Stimulated activated CD4-positive, alpha-beta T cell treated with anti-CD3 and anti-CD28 coated beads, Interleukin-1b, Interleukin-23, amount 100 ng/mL, for 4 hours (primary cell): ENCODE measurements around the gene ID3.
"Not testable (repeated sequence)": the region's sequence is repeated elsewhere in the genome, so short reads cannot be mapped to it uniquely, and the experiment has no call there.

ENCODE experiments used
- DNase-seq, 2 donors: peaks; one replicate each; pipeline ENCODE4 v3.0.0-alpha.2; 2020; ENCODE audit warnings: low read depth in 2 of 2

Gene ID3

DNA sequence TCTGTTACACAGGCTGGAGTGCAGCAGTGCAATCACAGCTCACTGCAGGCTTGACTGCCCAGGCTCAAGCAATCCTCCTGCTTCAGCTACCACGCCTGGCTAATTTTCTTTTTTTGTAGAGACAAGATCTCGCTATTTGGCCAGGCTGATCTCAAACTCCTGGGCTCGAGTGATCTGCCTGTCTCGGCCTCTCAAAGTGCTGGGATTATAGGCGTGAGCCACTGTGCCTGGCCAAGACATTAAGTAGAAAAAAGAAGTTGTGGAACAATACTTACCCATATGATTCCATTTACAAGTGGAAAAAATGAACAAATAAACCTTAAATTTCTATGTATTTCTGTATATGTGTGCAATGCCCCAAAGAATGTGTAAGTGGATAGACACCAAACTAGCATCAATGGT, 30.3 kb upstream of the ID3 start:
- no peak for DNase-seq

DNA sequence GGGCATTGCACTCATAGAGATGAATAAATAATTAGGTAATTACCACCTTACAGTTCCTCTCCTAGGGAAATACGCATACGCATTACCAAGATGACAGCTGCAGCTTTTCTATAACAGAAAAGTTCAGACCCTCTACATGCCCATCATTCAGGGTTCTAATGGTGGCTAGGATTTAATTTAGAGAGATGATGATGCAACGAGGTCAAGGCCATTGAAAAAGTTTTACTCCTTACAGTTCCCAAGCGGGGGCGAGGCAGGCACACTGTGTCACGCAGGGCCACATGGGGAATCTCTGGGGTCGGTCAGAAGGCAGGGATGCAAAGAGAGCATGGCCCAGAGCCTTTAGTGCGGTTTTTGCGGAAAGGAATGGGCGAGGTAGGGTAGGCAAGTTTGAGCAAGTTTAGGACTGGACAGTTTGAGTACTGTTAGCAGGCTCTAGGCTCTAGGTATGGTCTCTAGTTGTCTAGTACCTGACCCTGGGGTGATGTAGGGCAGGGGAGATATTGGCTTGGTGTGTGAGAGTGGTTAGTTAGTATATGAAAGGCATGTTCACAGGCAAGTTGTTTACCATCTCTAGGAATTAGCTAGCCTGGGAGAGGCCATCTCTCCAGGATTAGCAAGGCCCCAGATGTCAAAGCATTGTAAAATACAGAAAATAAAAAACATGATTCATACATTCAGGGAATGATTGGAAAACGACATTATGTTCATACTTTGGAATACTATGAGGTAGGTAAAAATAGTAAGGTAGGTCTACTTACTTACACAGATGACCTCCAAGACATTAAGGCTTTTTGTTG, 29.6 kb upstream of the ID3 start:
- no peak for DNase-seq

DNA sequence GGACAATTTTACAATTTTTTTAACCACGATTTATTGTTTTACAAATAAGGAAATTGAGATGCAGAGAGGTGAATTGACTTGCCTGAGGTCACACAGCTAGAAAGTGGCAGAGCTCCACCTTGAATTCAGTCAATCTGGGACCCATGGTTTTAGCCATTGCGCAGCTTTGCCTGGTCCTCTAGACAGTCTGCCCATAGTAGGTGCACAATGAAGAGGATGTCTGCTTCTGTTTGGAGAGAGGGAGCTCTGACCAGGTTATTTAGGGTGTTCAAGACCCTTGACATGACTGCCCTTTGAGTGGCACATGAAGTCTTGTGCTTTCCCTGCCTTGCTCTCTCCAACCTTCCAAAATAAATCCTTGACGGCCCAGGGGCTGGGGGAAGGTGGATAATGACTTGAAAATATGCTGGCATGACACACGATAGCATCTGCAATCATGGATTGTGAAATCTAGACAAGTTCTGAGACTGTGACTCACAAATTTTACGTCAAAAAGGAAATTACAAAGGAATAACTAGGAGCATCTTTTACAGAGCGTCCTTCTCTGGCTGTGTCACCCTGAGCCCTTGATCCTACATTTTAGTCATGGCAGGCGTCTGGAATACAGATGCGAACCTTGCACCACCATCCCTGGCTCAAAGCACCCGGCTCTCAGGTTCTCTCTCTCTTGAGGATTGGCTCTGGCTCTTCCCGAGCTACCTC, 26.2 kb upstream of the ID3 start:
- DNase-seq = no peak

DNA sequence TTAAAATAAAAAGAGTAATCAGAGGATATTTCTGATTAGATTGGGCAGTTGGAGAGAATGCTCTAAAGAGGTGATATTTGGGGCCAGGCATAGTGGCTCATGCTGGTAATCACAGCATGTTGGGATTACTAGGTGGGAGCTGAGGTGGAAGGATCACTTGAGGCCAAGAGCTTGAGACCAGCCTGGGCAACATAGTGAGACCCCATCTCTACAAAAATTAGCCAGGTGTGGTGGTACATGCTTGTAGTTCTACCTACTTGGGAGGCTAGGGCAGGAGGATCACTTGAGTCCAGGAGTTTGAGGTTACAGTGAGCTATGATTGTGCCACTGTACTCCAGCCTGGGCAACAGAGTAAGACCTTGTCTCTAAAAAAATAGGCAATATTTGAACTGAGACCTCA, 24.4 kb upstream of the ID3 start:
- DNase-seq = not testable (repeated sequence)

DNA sequence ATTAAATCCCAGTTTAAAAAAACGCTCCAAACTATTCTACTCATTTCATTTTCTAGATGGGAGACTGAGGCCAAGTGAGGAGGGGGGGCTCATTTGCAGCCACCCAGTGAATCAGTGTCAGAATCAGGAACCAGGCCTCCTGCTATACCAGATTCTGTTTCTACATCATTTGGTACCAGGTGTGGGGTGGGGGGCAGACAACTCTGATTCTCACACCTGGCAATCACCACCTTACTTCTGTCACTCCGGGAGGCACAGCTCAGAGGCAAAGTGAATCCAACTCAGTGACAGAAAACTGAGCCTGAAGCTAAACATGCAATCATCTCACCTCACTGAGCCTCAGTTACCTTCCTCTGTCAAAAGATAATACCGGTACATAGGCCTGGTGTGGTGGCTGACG, 23.5 kb upstream of the ID3 start:
- no peak for DNase-seq

DNA sequence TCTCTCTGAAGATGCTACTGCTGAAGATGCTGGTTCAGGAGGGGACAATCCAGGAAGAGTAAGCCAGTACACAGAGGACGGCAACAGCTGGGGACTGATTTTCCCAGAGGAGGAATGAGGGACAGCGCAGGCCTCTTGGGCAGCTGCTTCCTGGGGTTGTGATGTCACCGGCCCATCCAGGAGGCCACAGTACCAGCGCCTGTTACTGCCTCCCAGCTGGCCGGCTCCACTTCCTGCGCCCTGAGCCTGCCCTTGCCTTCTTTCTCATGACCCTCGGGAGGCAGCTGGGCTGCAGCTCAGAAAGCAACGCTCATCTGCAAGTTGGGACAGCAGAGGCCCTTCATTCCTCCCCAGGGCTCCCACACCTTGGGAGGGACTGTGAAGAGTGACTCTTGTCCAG, 21.9 kb upstream of the ID3 start:
- DNase-seq = no peak

DNA sequence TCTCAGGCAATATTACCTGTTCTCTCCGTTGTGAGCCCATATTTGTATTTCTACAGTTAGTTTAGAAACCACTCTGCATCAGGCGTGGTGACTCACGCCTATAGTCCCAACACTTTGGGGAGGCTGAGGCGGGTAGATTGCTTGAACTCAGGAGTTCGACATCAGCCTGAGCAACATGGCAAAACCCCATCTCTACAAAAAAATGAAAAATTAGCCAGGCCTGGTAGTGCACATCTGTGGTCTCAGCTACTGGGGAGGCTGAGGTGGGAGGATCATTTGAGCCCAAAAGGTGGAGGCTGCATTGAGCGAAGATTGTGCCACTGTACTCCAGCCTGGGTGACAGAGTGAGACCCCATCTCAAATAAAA, 19.7 kb upstream of the ID3 start:
- DNase-seq = no peak

DNA sequence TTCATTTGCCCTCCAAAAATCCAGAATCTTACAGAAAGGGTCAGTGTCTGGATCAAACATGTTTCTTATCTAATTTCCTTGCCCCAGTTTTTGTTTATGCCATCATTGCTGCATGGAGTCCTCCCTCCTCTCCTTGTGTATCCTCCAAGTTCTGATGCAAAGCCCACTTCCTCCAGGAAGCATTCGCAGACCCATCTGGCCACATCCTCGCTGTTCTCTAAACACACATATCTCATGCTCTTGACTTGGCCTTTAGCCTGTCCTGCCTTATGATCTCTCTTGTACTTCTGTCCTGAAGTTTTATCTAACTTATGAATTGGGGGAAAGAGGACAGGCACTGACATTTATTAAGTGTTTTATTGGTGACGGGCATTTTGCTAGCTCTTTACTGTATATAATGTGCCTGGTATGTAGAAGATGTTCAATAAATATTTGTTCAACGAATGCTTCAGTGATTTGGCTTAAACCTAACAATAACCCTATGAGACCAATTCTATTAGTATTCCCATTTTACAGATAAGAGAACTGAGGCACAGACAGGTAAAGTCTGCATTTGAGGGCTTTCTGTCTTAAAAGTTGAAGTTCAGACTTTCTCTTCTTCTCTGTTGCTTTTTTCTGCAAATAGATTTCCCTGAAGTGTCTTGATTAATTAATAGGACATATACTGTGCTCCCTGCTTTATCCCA, 19.2 kb upstream of the ID3 start:
- no peak for DNase-seq

DNA sequence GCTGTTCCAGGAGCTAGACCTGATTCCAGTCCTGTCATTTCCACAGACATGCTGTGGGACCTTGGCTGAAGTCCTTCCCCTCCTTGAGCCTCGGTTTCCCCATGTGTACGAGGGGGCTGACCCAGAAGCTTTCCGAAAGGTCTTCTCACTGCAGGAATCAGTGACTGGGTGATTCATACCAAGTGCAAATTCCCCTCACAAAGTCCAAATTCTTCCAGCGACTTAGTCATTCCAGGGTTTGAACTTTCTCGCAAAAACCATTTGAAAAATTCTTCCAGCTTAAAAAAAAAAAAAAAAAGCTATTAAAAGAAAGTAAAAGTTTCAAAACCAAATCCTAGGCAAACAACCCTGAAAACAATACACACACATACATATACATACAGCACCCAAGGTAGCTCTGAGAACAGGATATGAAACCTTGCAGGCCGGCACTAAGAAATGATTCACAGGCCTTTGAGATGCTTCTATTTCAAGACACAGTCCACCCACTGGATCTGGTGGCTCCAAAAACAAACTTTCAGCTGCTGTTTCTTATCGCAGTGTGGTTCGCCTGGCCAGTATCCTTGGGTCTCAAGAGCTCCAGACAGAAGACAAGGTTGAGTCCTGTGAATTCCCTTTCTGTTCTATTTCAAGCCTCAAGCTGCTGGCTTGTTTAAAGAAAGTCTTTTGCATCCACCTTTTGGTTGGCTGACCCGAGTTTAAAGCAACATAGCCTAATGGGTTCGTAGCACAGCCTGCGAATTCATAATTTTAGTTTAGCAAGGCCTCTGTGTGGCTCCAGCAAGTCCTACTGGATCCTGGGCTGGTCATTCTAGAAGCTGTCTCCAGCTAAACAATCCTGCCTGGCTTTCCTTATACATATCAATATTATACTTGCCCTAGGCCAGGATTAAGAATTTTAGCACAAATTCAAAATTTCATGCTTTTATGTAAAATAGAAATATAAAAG, 18.0 kb upstream of the ID3 start:
- DNase-seq = no peak

DNA sequence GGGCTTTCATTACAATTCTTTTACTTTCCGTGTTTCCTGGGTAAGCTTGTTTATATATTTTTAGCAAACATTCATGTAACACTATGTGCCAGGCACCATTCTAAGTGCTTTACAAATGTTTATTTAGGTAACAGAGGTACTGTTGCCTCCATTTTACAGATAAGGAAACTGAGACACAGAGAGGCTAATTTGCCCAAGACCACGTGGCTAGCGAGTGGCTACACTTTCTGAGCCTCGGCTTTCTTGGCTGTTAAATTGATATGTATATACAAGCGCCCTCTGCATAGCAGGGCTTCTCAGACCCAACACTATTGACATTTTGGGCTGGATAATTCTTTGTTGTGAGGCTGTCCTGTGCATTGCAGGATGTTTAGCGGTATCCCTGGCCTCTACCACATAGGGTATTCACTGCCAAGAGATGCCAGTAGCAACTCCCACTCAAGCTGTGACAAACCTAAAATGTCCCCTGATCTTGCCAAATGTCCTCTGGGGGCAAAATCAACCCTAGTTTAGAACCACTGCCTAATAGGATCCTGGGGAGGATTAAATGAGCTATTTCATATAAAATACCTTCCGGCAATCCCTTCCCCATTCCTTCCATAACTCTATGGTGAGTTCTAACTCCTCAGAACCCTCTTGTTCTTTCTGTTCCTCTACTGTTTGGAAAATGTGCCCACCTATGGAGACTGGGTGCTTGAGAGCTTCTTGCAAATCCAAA, 17.2 kb upstream of the ID3 start:
- DNase-seq = no peak

DNA sequence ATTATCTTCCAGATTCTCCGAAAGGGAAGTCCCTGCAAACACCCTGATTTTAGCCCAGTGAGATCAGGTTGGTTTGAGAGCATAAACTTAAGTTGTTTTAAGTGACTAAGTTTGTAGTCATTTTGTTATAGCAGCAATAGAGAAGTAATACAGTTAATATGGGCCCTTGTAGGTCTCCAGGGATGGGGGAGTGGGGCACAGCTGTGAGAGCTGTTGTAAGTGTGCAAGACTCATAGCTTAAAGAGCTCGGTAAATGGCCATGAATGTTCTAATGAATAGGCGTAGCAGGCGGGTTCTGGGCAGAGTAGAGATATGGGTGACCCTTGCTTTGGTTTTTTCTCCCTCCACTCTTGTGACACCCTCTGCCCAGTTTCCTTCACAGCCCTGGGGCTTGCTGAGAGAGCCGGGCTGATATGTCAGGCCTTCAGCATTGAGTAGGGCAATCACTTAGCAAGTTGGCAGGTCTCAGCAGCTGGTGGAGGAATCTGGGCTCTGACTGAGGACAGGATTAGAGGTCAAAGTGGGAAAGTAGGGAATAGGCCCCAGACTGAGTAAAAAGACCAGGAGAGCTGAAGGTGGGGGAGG, 16.0 kb upstream of the ID3 start:
- DNase-seq = no peak

DNA sequence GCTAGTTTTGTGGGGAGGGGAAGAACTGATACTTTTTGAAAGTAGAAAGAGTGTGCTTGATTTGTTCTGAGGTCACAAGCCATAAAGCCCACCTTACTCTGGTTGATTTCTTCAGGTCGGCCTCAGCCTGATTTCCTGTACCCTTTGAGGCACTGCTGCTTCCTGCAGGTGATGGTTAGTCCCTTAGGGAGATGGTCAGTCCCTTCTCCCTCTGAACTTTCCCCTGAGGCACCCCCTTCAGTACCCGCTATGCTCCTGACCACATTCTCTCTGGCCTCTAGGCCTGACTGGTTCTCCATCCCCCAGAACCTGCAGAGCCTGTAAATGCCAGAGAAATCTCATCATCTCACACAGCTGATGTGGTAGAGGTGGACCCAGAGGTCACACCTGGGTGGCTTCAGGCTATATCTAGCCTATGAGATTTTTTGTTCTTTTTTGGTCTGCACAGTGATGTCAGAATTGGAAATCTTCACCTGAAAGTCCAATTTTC, 15.0 kb upstream of the ID3 start:
- no peak for DNase-seq

DNA sequence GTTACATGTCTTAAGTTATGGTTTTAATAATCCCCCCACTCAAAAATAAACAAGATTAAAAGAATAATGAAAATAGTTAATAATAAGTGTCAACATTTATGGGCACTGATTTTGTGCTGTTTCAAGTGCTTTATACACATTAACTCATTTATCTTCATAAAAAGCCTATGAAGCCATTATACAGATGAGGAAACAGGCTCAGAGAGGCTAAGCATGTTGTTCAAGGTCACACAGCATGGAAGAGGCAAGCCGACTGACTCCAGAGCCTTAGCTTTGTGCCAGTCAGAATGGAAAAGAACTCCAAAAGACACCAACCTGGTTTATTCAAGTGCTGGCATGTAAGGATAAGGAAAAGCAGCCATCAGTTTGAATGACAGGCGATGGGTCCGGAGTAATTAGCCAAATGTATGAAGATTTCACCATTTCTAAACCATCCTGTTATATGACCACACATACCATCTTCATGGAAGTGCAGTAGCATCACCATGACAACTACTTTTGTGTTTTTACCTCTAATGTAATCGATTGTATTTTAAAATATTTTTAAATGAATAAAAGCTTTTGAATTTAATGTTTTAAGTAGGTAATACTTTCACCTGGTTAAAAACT, 14.4 kb upstream of the ID3 start:
- no peak for DNase-seq

DNA sequence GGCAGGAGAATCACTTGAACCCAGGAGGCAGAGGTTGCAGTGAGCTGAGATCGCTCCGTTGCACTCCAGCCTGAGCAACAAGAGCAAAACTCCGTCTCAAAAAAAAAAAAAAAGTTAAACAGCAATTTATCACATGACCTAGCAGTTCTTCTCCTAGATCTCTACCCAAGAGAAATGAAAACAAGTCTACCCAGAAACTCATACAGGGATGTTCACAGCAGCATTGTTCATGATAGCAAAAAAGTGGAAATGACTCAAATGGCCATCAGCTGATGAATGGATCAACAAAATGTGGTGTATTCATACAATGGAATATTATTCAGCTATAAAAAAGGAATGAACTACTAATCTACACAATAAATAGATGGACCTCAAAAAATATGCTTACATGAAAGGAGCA, 12.2 kb upstream of the ID3 start:
- DNase-seq = no peak

DNA sequence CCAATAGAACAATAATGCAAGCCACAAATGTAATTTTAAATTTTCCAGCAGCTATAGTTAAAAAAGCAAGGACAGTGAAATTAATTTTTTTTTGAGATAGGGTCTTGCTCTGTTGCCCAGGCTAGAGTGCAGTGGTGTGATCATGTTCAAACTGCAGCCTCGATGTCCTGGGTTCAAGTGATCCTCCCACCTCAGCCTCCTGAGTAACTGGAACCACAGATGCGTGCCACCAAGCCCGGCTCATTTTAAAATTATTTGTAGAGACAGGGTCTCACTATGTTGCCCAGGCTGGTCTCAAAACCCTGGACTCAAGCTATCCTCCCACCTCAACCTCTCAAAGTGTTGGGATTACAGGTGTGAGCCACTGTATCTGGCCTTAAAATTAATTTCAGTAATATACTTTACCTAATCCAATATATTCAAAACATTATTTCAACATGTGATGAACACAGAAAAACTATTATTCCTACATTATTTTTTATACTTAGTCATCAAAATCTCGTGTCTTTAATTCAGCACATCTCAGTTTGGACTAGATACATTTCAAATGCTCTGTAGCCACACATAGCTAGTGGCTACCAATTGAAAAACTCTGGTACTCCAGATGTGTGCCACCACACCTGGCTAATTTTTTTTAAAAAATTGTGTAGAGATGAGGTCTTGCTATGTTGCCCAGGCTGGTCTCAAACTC, 10.8 kb upstream of the ID3 start:
- no peak for DNase-seq

DNA sequence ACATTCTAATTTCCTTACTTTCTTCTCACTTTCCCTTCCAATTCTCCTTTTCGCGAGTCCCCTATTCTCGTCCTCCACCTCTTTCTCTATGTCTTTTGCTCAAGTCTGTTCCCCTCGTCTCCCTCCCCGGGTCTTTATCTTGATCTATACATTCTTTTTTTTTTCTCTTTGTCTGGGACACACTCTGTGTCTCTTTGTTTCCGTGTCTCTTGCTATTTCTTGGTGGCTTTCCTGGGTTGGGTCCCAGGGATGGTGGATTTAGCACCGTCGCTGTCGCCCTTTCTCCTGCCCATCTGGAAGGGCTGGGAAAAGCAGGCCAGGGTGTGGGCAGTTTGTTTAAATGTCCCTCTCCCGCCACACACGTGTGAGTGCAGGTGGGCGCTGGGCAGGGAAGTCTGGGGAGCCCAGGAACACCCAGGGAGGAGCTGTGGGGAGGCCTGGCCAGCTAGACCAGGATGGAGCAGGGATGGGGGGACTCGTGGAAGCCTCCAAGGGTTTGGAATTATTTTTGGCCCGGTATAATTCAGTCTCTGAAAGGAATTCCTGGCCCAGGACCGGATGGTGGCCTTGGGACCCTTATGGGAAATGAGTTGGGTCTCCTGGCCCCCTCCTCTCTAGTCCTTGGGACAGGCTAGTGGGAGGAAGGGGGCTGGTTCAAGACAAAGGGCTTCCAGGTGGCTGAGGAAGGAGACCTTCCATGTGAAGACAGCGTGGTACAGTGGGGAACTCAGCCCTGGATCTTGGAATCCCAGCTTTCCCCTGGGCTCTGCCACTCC, 9.5 kb upstream of the ID3 start:
- no peak for DNase-seq

DNA sequence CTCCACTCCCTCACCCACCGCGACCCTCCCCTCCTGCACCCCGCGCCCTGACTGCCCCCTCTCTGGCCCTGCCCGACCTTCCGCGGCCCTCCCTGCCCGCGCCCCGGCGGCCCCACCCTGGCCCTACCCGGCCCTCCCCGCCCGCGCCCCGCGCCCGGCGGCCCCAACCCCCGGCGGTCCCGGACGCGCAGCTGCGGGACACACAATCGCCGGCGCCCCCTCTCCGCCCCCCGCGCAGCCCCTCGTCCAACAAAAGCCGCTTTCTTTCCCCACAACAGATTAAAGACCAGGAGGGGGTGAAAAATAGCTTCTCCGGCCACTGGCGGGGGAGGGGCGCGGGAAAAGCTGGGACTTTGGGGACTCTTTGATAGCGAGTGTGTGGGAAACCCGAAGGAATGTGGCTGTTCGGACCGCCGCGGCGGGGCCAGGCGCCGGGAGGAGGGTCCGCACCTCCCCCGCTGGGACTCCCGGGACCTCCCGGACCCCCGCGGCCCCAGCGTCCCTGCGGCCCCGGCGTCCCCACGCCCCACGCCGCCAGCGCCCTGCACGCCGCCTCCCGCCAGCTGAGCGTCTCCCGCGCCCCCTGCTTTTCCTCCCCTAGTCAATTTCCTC, 8.8 kb upstream of the ID3 start:
- DNase-seq = no peak

DNA sequence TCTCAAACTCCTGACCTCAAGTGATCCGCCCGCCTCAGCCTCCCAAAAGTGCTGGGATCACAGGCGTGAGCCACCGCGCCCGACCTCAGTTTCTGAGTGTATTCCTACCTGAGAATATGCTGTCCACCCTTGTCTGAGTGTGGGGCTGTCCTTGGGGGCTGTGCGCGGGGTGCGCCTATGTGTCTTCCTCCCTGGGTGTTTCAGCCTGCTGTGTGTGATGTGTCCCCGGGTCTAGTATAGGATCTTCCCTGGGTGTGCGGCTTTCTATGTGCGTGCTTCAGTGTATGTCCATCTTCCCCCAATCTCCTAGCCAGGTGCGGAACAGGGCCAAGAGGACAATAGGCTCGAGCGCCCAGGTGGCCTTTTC, 8.3 kb upstream of the ID3 start:
- no peak for DNase-seq

DNA sequence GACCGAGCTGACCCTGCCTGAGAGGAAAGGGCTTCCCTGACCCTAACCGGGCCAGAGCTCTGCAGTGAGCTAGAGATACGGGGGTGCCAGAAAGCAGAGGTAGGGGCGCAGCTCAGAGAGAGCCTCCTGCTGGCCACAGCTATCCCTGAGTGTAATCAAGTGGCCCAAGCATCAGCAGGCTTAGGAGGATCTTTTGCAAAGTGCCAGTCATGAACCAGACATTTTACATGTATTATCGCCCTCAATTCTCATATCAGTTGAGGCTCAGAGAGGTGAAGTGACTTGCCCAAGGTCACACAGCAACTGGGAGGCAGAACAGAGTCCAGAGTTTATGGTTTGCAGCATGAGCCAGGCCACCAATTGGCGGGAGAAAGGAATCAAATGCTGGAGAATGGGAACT, 7.0 kb upstream of the ID3 start:
- DNase-seq = no peak
